ENCODE measurements around the gene MOCS3.

The MOCS3 gene

GRCh38 chr20:51011479-51011878 is 52.9 kb downstream of the MOCS3 start:
- DNase-seq (ENCODE audit: low read depth in 2 of 2), result no peak

- DNase-seq (ENCODE audit: low read depth in 2 of 2), result no peak
Observed at GRCh38 chr20:51012357-51012756, 53.7 kb downstream of the MOCS3 start.

Measured in activated CD8-positive, alpha-beta memory T cell treated with anti-CD3 and anti-CD28 coated beads for 4 hours (primary cell).